Measurements from ENCODE around the gene GCAT.

GRCh38 chr22:37844904-37845329, 37.2 kb downstream of the GCAT start:
- TF ChIP-seq POLR2AphosphoS5 (IDR thresholded peaks at IDR 0.05; ENCODE audit: low read depth, low read length) (no peak), POLR2A (IDR thresholded peaks at IDR 0.05; ENCODE audit: low read depth, low read length) (no peak)
